H9 (cell line): ENCODE results near the gene METAP2. TPM values are rescaled to one million over a fixed set of nuclear protein-coding genes. Genes with fewer than 3 reads are reported as not detected.

Source experiments
- DNase-seq: peaks from one replicate; pipeline ENCODE4 v3.0.0-alpha.2; 2017
- H2AFZ ChIP-seq: one replicate; pipeline ENCODE4 v1.6.1; 2013; ENCODE audit warnings: mild to moderate bottlenecking, low read length, control low read depth, moderate library complexity
- H2AK5ac ChIP-seq: 2 replicates; pipeline ENCODE4 v1.6.1; 2013; ENCODE audit warnings: low read length, control low read depth, mixed read lengths; ENCODE audit not compliant: insufficient read length
- H2BK120ac ChIP-seq: one replicate; pipeline ENCODE4 v1.6.1; 2013; ENCODE audit warnings: low read depth, mild to moderate bottlenecking, low read length, control low read depth, inconsistent platforms; ENCODE audit not compliant: poor library complexity, severe bottlenecking
- H2BK12ac ChIP-seq: 2 replicates; pipeline ENCODE4 v1.6.1; 2013; ENCODE audit warnings: low read length, control low read depth, mixed read lengths, low read depth; ENCODE audit not compliant: insufficient read length
- H2BK15ac ChIP-seq: 2 replicates; pipeline ENCODE4 v1.6.1; 2013; ENCODE audit warnings: low read depth, low read length, control low read depth
- H2BK20ac ChIP-seq: one replicate; pipeline ENCODE4 v1.6.1; 2013; ENCODE audit warnings: low read depth, mild to moderate bottlenecking, low read length, control low read depth, inconsistent platforms; ENCODE audit not compliant: poor library complexity, severe bottlenecking
- H2BK5ac ChIP-seq: 2 replicates; pipeline ENCODE4 v1.6.1; 2013; ENCODE audit warnings: low read length, control low read depth, mixed read lengths; ENCODE audit not compliant: insufficient read length
- H3K14ac ChIP-seq: 2 replicates; pipeline ENCODE4 v1.6.1; 2013; ENCODE audit warnings: low read length, control low read depth; ENCODE audit not compliant: insufficient read depth
- H3K18ac ChIP-seq: 2 replicates; pipeline ENCODE4 v1.6.1; 2013; ENCODE audit warnings: low read depth, mild to moderate bottlenecking, mixed read lengths, low read length, control low read depth; ENCODE audit not compliant: insufficient read length
- H3K23ac ChIP-seq: 2 replicates; pipeline ENCODE4 v1.6.1; 2013; ENCODE audit warnings: low read length, control low read depth, mixed read lengths, low read depth; ENCODE audit not compliant: insufficient read length
- H3K23me2 ChIP-seq: 2 replicates; pipeline ENCODE4 v1.6.1; 2013; ENCODE audit warnings: low read depth, mild to moderate bottlenecking, mixed read lengths, low read length, control low read depth; ENCODE audit not compliant: insufficient read length, poor library complexity, severe bottlenecking
- H3K27ac ChIP-seq: 2 replicates; pipeline ENCODE4 v1.5.1; 2013; ENCODE audit warnings: low read length, control low read depth, mixed read lengths, low read depth; ENCODE audit not compliant: insufficient read length
- H3K27me3 ChIP-seq: 2 replicates; pipeline ENCODE4 v1.6.1; 2013; ENCODE audit warnings: low read length, control low read depth, inconsistent platforms; ENCODE audit not compliant: insufficient read depth
- H3K4ac ChIP-seq: 2 replicates; pipeline ENCODE4 v1.6.1; 2013; ENCODE audit warnings: low read depth, mild to moderate bottlenecking, control low read depth, inconsistent platforms, low read length, moderate library complexity
- H3K4me1 ChIP-seq: 2 replicates; pipeline ENCODE4 v1.6.1; 2013; ENCODE audit warnings: low read length, control low read depth, inconsistent platforms; ENCODE audit not compliant: insufficient read depth
- H3K4me2 ChIP-seq: 2 replicates; pipeline ENCODE4 v1.6.1; 2013; ENCODE audit warnings: low read length, control low read depth, mixed read lengths; ENCODE audit not compliant: insufficient read length, insufficient read depth
- H3K56ac ChIP-seq: 2 replicates; pipeline ENCODE4 v1.6.1; 2013; ENCODE audit warnings: low read depth, mild to moderate bottlenecking, mixed read lengths, low read length, control low read depth; ENCODE audit not compliant: insufficient read length
- H3K79me1 ChIP-seq: 2 replicates; pipeline ENCODE4 v1.6.1; 2013; ENCODE audit warnings: low read depth, mild to moderate bottlenecking, moderate library complexity, low read length, control low read depth, inconsistent platforms; ENCODE audit not compliant: insufficient read depth, poor library complexity, severe bottlenecking
- H3K79me2 ChIP-seq: 2 replicates; pipeline ENCODE4 v1.6.1; 2013; ENCODE audit warnings: low read length, control low read depth, inconsistent platforms; ENCODE audit not compliant: insufficient read depth
- H3K9ac ChIP-seq: 2 replicates; pipeline ENCODE4 v1.6.1; 2013; ENCODE audit warnings: low read length, control low read depth, mixed read lengths; ENCODE audit not compliant: insufficient read length; ENCODE audit errors: extremely low read depth
- H3K9me3 ChIP-seq: one replicate; pipeline ENCODE4 v1.6.1; 2013; ENCODE audit warnings: low read depth, low read length, inconsistent platforms; ENCODE audit not compliant: control insufficient read depth
- H3T11ph ChIP-seq: one replicate; pipeline ENCODE4 v1.6.1; 2013; ENCODE audit warnings: mild to moderate bottlenecking, low read length, control low read depth, inconsistent platforms
- H4K20me1 ChIP-seq: one replicate; pipeline ENCODE4 v1.6.1; 2013; ENCODE audit not compliant: control insufficient read depth, insufficient read length, insufficient read depth
- H4K5ac ChIP-seq: 2 replicates; pipeline ENCODE4 v1.6.1; 2013; ENCODE audit warnings: low read depth, mild to moderate bottlenecking, mixed read lengths, low read length, control low read depth; ENCODE audit not compliant: insufficient read length
- H4K8ac ChIP-seq: replicated peaks from 2 replicates; pipeline ENCODE4 v1.6.1; 2013; ENCODE audit warnings: low read length, control low read depth, mixed read lengths, low read depth; ENCODE audit not compliant: insufficient read length
- H4K91ac ChIP-seq: 2 replicates; pipeline ENCODE4 v1.6.1; 2013; ENCODE audit warnings: low read depth, mild to moderate bottlenecking, moderate library complexity, mixed read lengths, low read length, control low read depth; ENCODE audit not compliant: insufficient read length
- H3K27ac Mint-ChIP-seq, 3 experiments: 2 replicates in 2 of 3; 3 replicates in 1 of 3; pipeline ENCODE4 v1.8.0; 2020 to 2021; ENCODE audit warnings: mixed read lengths in 3 of 3, mild to moderate bottlenecking in 1 of 3, moderate library complexity in 1 of 3
- H3K27me3 Mint-ChIP-seq: 2 replicates; pipeline ENCODE4 v1.8.0; 2021; ENCODE audit warnings: low read depth, mild to moderate bottlenecking, moderate library complexity, mixed read lengths
- H3K36me3 Mint-ChIP-seq, 3 experiments: 2 replicates in 2 of 3; 3 replicates in 1 of 3; pipeline ENCODE4 v1.8.0; 2020 to 2021; ENCODE audit warnings: low read depth in 3 of 3, mixed read lengths in 3 of 3; ENCODE audit not compliant: insufficient read depth in 1 of 3
- H3K4me1 Mint-ChIP-seq, 2 experiments: 2 replicates each; pipeline ENCODE4 v1.8.0; 2020; ENCODE audit warnings: mixed read lengths in 2 of 2
- H3K4me3 Mint-ChIP-seq, 2 experiments: 2 replicates in 1 of 2; 3 replicates in 1 of 2; pipeline ENCODE4 v1.8.0; 2020 to 2021; ENCODE audit warnings: mild to moderate bottlenecking in 2 of 2, mixed read lengths in 2 of 2, moderate library complexity in 1 of 2
- H3K9me3 Mint-ChIP-seq, 2 experiments: 2 replicates in 1 of 2; 3 replicates in 1 of 2; pipeline ENCODE4 v1.8.0; 2020; ENCODE audit warnings: mild to moderate bottlenecking in 2 of 2, mixed read lengths in 2 of 2, moderate library complexity in 1 of 2
- CTCF ChIP-seq: fragments of 200-600 bp; sonication (generic); conservative IDR thresholded peaks from 3 replicates; pipeline ENCODE4 v1.8.0; 2021; ENCODE audit warnings: antibody characterized with exemption, mild to moderate bottlenecking
- WGBS: extraction: QIAGEN DNeasy Blood & Tissue Kit; methylation state at CpG from one replicate; pipeline ENCODE4 v1.1.7; 2013; ENCODE audit warnings: missing lambda C conversion rate, low lambda C conversion rate, mixed read lengths; ENCODE audit not compliant: insufficient read length; ENCODE audit errors: extremely low coverage; 5-methylcytosine and 5-hydroxymethylcytosine counted together
- total RNA-seq: library from RNA; stranded (reverse); gene quantifications from 2 replicates; pipeline ENCODE4 v1.2.1, GENCODE V29; 2021

Gene METAP2
- total RNA-seq, 1 experiment from 2014 or later: 140 TPM

GRCh38 chr12:95554532-95555071 is 80.7 kb downstream of the METAP2 start:
- H3K36me3 Mint-ChIP-seq: peaks cover 5 to 22% (median 18%) of the 10 kb centered on the region in 3 experiments
- no peak for DNase-seq
- Histone ChIP-seq H3K79me2 (peaks cover 1% of the 10 kb centered on the region; the same call in 1 of the 2 replicates), H3K23me2 (peaks cover 3% of the 10 kb centered on the region), H2BK5ac (no peak overlapping the region), H2BK15ac (no peak overlapping the region), H4K8ac (no peak overlapping the region), H3K4me2 (no peak overlapping the region), H3K23ac (no peak overlapping the region), H2BK120ac (no peak overlapping the region), H3K4me1 (no peaks in the 10 kb centered on the region; the same call in 1 of the 2 replicates), H3K27me3 (no peaks in the 10 kb centered on the region; the same call in 1 of the 2 replicates), H3K56ac (no peak overlapping the region), H2AFZ (no peak overlapping the region), H3K4ac (no peak overlapping the region), H2AK5ac (no peak overlapping the region), H3K18ac (no peak overlapping the region), H4K20me1 (no peaks in the 10 kb centered on the region), H3K27ac (no peak overlapping the region), H2BK20ac (no peak overlapping the region), H4K91ac (no peak overlapping the region), H2BK12ac (no peak overlapping the region), H3K9me3 (no peaks in the 10 kb centered on the region), H3K14ac (no peak overlapping the region), H4K5ac (no peak overlapping the region), H3T11ph (no peak overlapping the region), H3K79me1 (no peaks in the 10 kb centered on the region), H3K9ac (no peak overlapping the region)
- peaks cover 0 to under 1% of the 10 kb centered on the region in 2 experiments; a peak in 2 of 5 replicates for H3K9me3 Mint-ChIP-seq
- peak overlapping the region in 2 of 3 experiments; percentile 1 to 48; a peak in 3 of 7 replicates for H3K27ac Mint-ChIP-seq
- H3K4me3 Mint-ChIP-seq: no peak overlapping the region
- no CpG with 5 or more reads among the region's 4 CpGs for WGBS
- peaks cover 34 to 44% of the 10 kb centered on the region in 2 experiments for H3K4me1 Mint-ChIP-seq
- TF ChIP-seq CTCF: no peak
- no peaks in the 10 kb centered on the region for H3K27me3 Mint-ChIP-seq
